K562 (cell line): ENCODE measurements around the gene TCHP. TPM values are rescaled to one million over a fixed set of nuclear protein-coding genes. Genes with fewer than 3 reads are reported as not detected.
A peak's percentile ranks its signal among the peaks of the same experiment; 100 is the strongest.

Experiments
- CBFA2T2 ChIP-seq: fragments of 450-650 bp; conservative IDR thresholded peaks from 2 replicates; pipeline ENCODE4 v1.6.1; 2017; ENCODE audit warnings: mild to moderate bottlenecking
- CGGBP1 ChIP-seq: fragments of 250-450 bp; sonication (Bioruptor Pico); IDR thresholded peaks from 2 replicates; pipeline ENCODE4 v1.9.0; 2021; ENCODE audit warnings: mild to moderate bottlenecking
- CHD2 ChIP-seq: IDR thresholded peaks from 2 replicates; pipeline ENCODE4 v1.6.1; 2011; ENCODE audit warnings: low read depth, low read length
- COPS2 ChIP-seq: fragments of 450-650 bp; conservative IDR thresholded peaks from 2 replicates; pipeline ENCODE4 v1.6.1; 2016; ENCODE audit warnings: mild to moderate bottlenecking, moderate library complexity
- CREB1 ChIP-seq, 2 experiments: sonication (generic) in 1 of 2; formaldehyde crosslinking in 1 of 2; IDR thresholded peaks; 2 replicates each; pipeline versions ENCODE4 v1.6.1 to v1.8.0; 2012 to 2022; ENCODE audit warnings: inconsistent platforms in 1 of 2, mild to moderate bottlenecking in 1 of 2, missing genetic modification reagents in 1 of 2, moderate library complexity in 1 of 2
- DDX20 ChIP-seq: fragments of 450-650 bp; IDR thresholded peaks from 2 replicates; pipeline ENCODE4 v1.6.1; 2016; ENCODE audit warnings: missing genetic modification characterization, low read depth, mild to moderate bottlenecking, missing compliant biosample characterization, moderate library complexity
- GABPB1 ChIP-seq: sonication (generic); formaldehyde crosslinking; IDR thresholded peaks from 2 replicates; pipeline ENCODE4 v1.8.0; 2022; ENCODE audit warnings: mild to moderate bottlenecking, missing genetic modification reagents
- HDAC8 ChIP-seq: fragments of 450-650 bp; IDR thresholded peaks from 2 replicates; pipeline ENCODE4 v1.6.1; 2016; ENCODE audit warnings: mild to moderate bottlenecking, missing genetic modification characterization, moderate library complexity, missing compliant biosample characterization
- ID3 ChIP-seq, 2 experiments: fragments of 250-450 bp in 1 of 2; fragments of 450-650 bp in 1 of 2; sonication (Bioruptor Pico) in 1 of 2; IDR thresholded peaks; 2 replicates each; pipeline versions ENCODE4 v1.6.1 to v1.8.0; 2016 to 2021; ENCODE audit warnings: mild to moderate bottlenecking in 2 of 2, moderate library complexity in 2 of 2, missing compliant biosample characterization in 1 of 2, missing genetic modification characterization in 1 of 2
- MGA ChIP-seq: fragments of 450-650 bp; IDR thresholded peaks from 2 replicates; pipeline ENCODE4 v1.6.1; 2016; ENCODE audit warnings: mild to moderate bottlenecking, moderate library complexity
- SNRNP70 ChIP-seq: fragments of 200-400 bp; formaldehyde crosslinking; optimal IDR thresholded peaks from 2 replicates; pipeline ENCODE3; 2017; ENCODE audit warnings: low read depth, low read length
- SUPT5H ChIP-seq: fragments of 450-650 bp; IDR thresholded peaks from 2 replicates; pipeline ENCODE4 v1.6.1; 2016
- ZNF408 ChIP-seq: fragments of 250-450 bp; sonication (Bioruptor Pico); IDR thresholded peaks from 2 replicates; pipeline ENCODE4 v1.4.0; 2020; ENCODE audit warnings: low read depth, mild to moderate bottlenecking, moderate library complexity
- ZNF717 ChIP-seq: fragments of 250-450 bp; sonication (Bioruptor Pico); IDR thresholded peaks from 2 replicates; pipeline ENCODE4 v1.5.0; 2021
- polyA plus RNA-seq, 8 experiments: library from polyadenylated mRNA; depleted of rRNA in 4 of 8; stranded (reverse) in 5 of 8; unstranded in 3 of 8; fragments of >200 nt; fragmentation: Nextera tagmentation in 2 of 8; fragmentation: Illumina TruSeq in 1 of 8; extraction: Ambion mirVana in 2 of 8; extraction: Trizol in 1 of 8; gene quantifications; 2 replicates each; pipeline versions ENCODE4 v1.2.1 to v1.2.3, GENCODE V29; 2011 to 2014; ENCODE audit warnings: inconsistent platforms in 1 of 8, missing spikeins in 1 of 8
- total RNA-seq, 7 experiments: library from RNA; depleted of rRNA in 6 of 7; stranded (reverse); fragments of >200 nt in 6 of 7; fragmentation: Illumina TruSeq in 2 of 7; extraction: Trizol in 2 of 7; gene quantifications; 2 replicates each; pipeline versions ENCODE4 v1.2.1 to v1.2.3, GENCODE V29; 2011 to 2021; ENCODE audit warnings: low replicate concordance in 1 of 7

TCHP gene
- total and polyA plus RNA-seq, 9 of the 15 experiments (the other 6 are each of a cell fraction or from before 2014, with no cell fraction given), result 3.4 to 30.4 (median 19.7) TPM

- TF ChIP-seq MGA (peak; percentile 85), CREB1 (IDR thresholded peaks at IDR 0.05) (peak; percentile 60), CREB1 (CRISPR knock-in tag; IDR thresholded peaks at IDR 0.05) (peak; percentile 74), SNRNP70 (no peak), SUPT5H (peak; percentile 75), COPS2 (no peak), ID3 (CRISPR knock-in tag; IDR thresholded peaks at IDR 0.05) (no peak), ID3 (tag; IDR thresholded peaks at IDR 0.05) (0 out of 2 replicates have a peak, but pooled peaks have one; percentile 59), ZNF408 (no peak), GABPB1 (CRISPR knock-in tag) (peak; percentile 35; the same call in 1 of the 2 replicates), HDAC8 (no peak), CHD2 (no peak), CBFA2T2 (no peak), DDX20 (no peak), ZNF717 (CRISPR knock-in tag) (no peak), CGGBP1 (CRISPR knock-in tag) (no peak)
These were observed at the start of gene TCHP (continued) for GRCh38 chr12:109899783-109900751.
